ENCODE measurements around the gene LPCAT1.

LPCAT1 gene

DNA sequence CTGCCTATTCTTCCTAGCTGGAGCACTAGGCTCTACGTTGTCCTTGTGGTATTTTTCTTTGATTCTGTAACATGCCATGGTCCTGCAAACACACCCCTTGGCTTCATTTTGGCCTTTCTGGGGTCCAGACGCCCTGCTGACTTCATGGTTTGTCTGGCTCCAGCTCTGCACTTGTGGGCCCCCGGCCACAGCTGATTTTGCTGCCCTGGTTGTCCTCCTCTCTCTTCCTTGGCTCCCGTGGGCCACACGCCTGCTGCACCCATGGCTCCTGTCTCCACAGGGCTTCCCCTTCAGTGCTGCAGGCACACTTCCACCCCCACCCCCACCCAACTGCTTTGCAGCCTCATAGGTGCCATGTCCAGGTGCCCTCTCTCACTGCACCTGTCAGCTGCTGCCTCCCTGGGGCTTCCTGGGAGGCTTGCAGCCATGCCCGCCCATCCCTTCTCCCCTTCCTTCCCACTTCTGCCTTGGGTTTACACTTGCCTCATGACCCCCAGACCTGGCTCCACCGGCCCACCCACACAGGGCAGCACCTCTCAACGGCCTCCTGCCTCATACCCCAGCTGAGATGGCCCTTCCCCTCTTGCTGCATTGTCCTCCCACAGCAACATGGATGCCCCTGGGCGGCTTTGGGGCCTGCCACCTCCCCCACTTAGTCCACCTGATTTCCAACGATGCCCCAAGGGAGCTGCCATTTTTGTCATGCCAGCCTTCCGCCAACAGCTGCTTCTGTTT lies 104.1 kb downstream of the LPCAT1 start:
- no peak for DNase-seq

DNA sequence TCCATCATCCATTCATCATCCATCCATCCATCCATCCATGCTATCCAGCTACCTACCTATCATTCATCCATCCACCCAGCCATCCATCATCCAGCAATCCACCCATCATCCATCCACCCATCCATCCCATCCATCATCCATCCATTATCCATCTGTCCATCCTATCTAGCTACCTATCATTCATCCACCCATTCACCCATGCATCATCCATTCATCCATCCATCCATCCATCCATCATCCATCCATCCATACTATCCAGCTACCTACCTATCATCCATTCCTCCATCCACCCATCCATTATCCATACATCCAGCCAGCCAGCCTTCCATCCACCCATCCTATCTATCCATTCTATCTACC lies 104.9 kb downstream of the LPCAT1 start:
- DNase-seq, result no peak

DNA sequence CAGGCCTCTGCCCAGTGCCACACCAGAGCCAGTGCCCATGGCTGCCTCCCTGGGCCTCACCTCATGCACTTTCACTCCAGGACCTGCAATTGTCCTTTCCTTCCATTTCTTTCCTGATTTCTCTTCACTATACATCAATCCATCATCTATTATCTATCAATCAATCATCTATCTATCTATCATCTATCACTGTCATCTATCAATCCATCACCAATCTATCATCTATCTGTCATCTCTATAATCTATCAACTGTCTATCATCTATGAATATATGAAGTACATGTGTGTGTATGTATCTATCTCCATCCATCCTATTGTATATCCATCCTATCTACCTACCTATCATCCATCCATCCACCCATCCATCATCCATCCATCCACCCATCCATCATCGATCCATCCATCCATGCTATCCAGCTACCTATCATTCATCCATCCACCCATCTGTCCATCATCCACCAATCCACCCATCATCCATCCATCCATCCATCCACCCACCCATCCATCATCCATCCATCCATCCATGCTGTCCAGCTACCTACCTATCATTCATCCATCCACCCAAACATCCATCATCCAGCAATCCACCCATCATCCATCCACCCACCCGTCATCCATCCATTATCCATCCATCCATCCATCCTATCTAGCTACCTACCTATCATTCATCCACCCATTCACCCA lies 105.4 kb downstream of the LPCAT1 start:
- DNase-seq, result no peak

DNA sequence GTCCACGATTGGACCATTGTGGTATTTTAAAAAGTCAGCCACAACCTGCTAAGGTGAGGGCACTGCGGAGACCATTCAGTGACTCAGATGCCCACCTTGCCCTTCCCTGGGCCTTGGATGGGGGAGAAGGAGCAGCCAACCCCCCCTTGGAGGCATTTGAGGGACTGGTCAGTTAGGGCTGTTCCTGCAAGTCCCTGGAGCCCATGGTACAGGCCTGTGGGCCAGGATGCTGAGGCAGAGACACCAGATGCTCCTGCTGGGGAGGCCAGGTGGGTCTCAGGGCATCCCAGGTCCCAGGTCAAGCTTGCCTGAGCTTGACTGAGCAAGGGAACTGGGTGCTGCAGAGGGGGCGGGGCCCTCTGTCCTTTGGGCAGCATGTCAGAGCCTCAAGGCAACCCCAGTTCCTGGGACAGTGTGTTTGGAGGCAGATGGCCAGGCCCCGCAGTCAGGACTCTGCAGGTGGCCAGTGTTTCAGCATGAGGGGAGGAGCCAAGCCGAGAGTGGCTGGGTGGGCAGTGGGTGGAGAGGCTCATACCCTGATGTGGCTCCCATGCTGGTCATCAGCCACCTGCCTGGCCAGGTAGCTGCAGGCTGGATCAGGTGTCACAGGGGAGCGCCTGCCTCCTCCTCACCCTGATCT lies 106.1 kb downstream of the LPCAT1 start:
- DNase-seq, result no peak

DNA sequence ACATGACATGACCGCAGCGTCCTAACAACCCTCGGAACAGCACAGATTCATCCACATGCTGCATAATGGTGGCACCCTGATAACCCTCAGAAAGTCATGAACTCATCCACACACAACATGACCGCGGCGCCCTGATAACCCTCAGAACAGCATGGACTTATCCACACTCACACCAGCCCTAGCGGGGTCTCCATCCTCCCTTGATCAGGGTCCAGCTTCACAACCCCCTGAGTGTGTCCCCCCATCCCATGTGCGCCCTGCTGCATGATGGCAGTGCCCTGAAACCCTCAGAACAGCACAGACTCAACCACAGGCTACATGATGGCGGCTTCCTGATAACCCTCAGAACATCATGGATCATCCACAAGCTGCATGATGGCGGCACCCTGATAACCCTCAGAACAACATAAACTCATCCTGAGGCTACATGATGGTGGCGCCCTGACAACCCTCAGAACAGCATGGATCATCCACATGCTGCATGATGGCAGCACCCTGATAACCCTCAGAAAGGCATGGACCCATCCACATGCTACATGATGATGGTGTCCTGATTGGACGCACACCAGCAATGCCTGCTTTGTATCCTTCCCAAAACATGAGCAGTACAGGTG lies 106.8 kb downstream of the LPCAT1 start:
- no peak for DNase-seq

DNA sequence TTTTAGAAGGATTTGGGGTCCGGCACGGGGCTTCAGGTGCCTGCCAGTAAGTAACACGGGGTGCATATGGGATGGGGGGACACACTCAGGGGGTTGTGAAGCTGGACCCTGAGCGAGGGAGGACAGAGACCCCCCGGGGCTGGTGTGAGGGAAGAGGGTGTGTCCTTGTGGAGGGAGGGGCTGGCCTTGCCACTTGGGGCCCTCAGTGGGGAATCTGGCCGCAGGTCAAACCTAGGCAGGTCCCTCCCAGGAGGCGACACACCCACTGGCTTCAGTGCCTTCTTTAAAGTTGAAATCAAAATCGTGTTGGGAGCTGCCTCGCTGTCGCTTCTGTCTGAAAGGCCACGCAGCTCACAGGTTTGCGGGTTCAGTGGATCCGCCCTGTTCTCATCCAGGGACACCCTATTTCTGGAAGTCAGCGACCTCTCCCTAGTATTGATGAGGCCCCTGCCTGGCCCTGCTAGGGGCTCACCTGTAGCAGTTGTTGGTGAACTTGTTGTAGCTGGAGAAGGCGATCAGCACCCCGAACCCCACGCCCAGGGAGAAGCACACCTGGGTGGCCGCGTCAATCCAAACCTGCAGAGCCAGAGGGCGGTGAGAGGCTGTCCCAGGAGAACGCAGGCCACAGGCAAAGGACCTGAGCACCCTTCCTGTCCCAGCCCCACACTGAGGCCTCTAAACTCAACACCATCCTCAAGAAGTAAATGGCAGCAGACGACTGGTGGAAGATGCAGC lies 108.0 kb downstream of the LPCAT1 start:
- no peak for DNase-seq

GRCh38 chr5:1415059-1415425 lies 108.7 kb downstream of the LPCAT1 start:
- DNase-seq, result no peak

DNA sequence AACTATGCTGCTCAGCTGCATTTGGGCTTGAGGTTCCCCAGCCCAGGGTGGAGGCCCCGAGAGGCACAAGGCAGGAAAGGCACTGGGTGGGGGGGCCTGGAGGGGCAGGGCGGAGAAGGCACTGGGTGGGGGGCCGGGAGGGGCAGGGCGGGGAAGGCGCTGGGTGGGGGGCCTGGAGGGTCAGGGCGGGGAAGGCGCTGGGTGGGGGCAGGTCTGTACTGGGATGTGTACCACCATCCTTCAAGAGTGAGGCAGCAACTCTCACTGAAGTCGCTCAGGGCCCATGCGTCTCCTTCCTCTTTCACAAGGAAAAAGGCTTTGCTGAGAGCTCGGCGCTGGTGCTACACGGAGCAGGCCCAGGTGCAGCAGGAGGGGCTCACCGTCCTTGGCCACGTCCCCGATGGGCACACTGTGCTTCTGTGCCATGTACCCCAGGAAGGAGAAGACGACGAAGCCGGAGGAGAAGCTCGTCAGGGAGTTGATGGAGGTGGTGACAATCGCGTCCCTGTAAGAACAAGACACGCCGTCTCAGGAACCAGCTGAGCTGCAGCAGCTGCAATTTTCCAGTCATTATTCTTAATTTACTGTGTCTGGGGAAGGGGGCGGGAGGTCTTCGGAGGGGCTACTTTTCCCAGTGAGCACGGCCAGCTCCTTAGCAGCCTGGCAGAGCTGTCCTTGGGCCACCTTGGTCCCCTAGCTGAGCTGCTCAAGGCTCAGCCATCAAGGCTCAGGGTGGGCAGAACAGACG lies 109.3 kb downstream of the LPCAT1 start:
- no peak for DNase-seq

DNA sequence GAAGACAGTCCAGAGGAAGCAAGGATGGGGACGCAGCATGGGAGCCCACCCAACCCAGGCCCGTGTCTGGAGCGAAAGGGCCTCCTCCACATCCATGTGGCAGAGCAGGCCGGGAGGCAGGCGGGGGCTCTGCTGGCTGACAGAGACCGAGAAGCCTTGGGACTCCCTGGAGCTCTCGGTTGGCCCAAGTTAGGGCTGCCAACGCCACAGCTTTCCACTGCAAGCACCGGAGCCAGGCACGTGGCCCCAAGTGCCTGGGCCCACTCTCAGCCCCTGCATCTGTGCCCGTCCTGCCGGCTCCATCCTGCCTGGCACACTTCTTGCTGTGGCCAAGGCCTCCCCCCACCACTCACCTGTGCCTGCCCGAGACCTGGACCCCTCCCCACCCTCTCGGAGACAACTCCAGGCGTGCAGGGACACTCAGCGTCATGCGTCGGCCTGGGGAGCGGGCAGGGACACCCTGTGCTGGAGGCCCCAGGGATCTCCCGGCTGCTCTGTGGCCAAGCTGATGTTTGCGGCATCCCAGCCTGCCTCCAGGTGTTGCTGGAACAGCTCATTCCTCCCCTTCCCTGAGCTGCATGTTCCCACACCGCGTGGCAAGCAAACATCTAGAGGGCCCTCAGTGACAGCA lies 110.0 kb downstream of the LPCAT1 start:
- no peak for DNase-seq

- no peak for DNase-seq
Observed at GRCh38 chr5:1413211-1413610, 110.5 kb downstream of the LPCAT1 start.

GRCh38 chr5:1412621-1413020 lies 111.1 kb downstream of the LPCAT1 start:
- no peak for DNase-seq

- no peak for DNase-seq
Observed at GRCh38 chr5:1412163-1412562, 111.6 kb downstream of the LPCAT1 start.
